HL-60 (cell line): ENCODE data around the gene B9D1.

ENCODE experiments used
- CTCF ChIP-seq: IDR thresholded peaks from one replicate; pipeline ENCODE4 v1.5.1; 2011; ENCODE audit warnings: low read length, control low read depth, inconsistent platforms; ENCODE audit not compliant: insufficient read depth
- POLR2AphosphoS5 ChIP-seq: IDR thresholded peaks from 2 replicates; pipeline ENCODE4 v1.6.1; 2012; ENCODE audit warnings: low read depth

GRCh38 chr17:19316761-19317358 is 45.7 kb downstream of the B9D1 start:
- TF ChIP-seq CTCF (no peak), POLR2AphosphoS5 (no peak)
